Stomach (tissue), 9 donors: ENCODE data around the gene EML4. TPM values are rescaled to one million over a fixed set of nuclear protein-coding genes. Genes with fewer than 3 reads are reported as not detected.
"Not testable (repeated sequence)": the region's sequence is repeated elsewhere in the genome, so short reads cannot be mapped to it uniquely, and the experiment has no call there.

Experiments
- DNase-seq, 2 donors: peaks; one replicate each; pipeline versions ENCODE4 v3.0.0 to v3.0.0-alpha.2; 2013 to 2019
- H3K27ac ChIP-seq, 5 donors: fragments of 200-600 bp in 4 of 5; sonication (generic) in 4 of 5; one replicate each; pipeline ENCODE4 v1.5.1; 2013 to 2019; ENCODE audit warnings: mild to moderate bottlenecking in 1 of 5, moderate library complexity in 1 of 5
- H3K27me3 ChIP-seq, 3 donors: fragments of 200-600 bp; sonication (generic); one replicate each; pipeline ENCODE4 v1.5.1; 2017 to 2019; ENCODE audit warnings: mixed run types in 1 of 3
- H3K36me3 ChIP-seq, 4 donors: fragments of 200-600 bp; sonication (generic); 1 replicate in 3 of 4; 2 replicates in 1 of 4; pipeline ENCODE4 v1.5.1; 2016 to 2019
- H3K4me1 ChIP-seq, 4 donors: fragments of 200-600 bp; sonication (generic); one replicate each; pipeline ENCODE4 v1.5.1; 2016 to 2019
- H3K4me3 ChIP-seq, 4 donors: fragments of 200-600 bp; sonication (generic) in 3 of 4; one replicate each; pipeline ENCODE4 v1.5.1; 2016 to 2019; ENCODE audit warnings: mild to moderate bottlenecking in 1 of 4
- H3K9me3 ChIP-seq, 4 donors: fragments of 200-600 bp; sonication (generic); one replicate each; pipeline ENCODE4 v1.5.1; 2016 to 2019
- CTCF ChIP-seq, 7 experiments: fragments of 450-650 bp in 4 of 7; fragments of 200-600 bp in 3 of 7; sonication (generic) in 3 of 7; IDR thresholded peaks; one replicate each; pipeline ENCODE4 v1.5.1; 2016 to 2019; ENCODE audit warnings: antibody characterized with exemption in 7 of 7, control low read depth in 2 of 7, mild to moderate bottlenecking in 1 of 7
- EP300 ChIP-seq: sonication (generic); formaldehyde crosslinking; IDR thresholded peaks from one replicate; pipeline ENCODE4 v1.6.1; 2017; ENCODE audit warnings: antibody characterized with exemption
- POLR2A ChIP-seq, 4 donors: fragments of 450-650 bp; IDR thresholded peaks; one replicate each; pipeline ENCODE4 v1.6.1; 2016; ENCODE audit warnings: antibody characterized with exemption in 4 of 4, control low read depth in 2 of 4, mild to moderate bottlenecking in 1 of 4, moderate library complexity in 1 of 4
- POLR2AphosphoS5 ChIP-seq, 3 donors: sonication (generic); formaldehyde crosslinking; IDR thresholded peaks; one replicate each; pipeline ENCODE4 v1.6.1; 2016; ENCODE audit warnings: antibody characterized with exemption in 3 of 3
- WGBS, 5 donors: extraction: QIAGEN DNeasy Blood & Tissue Kit in 3 of 5; methylation state at CpG; one replicate each; pipeline versions ENCODE4 v1.1.5 to v1.1.7; 2013 to 2018; 5-methylcytosine and 5-hydroxymethylcytosine counted together
- intact Hi-C: fragments of 100-400 bp; cut with DNase I; formaldehyde crosslinking; loops from one replicate; pipeline ENCODE4 v1.15.1; 2023; ENCODE audit warnings: low total_unique reads
- polyA plus RNA-seq, 3 donors: library from polyadenylated mRNA; stranded (reverse); fragments of 200-250 nt; gene quantifications; one replicate each; pipeline ENCODE4 v1.2.3, GENCODE V29; 2013
- total RNA-seq, 5 donors: library from RNA; depleted of rRNA; stranded (reverse); fragments of >200 nt; gene quantifications; one replicate each; pipeline versions ENCODE4 v1.1.0 to v1.2.3, GENCODE V29; 2014 to 2016
- donor health status: healthy with polysubstance abuse.
- donor health status: Bipolar disorder and iron deficiency.
- donor health status: healthy.

EML4 gene
- total and polyA plus RNA-seq, 8 donors = 10.2 to 292 (median 28.6) TPM

- Histone ChIP-seq H3K9me3 (no peaks in the 10 kb centered on the region), H3K27me3 (no peaks in the 10 kb centered on the region), H3K27ac (no peak overlapping the region), H3K4me3 (no peak overlapping the region), H3K36me3 (no peaks in the 10 kb centered on the region), H3K4me1 (peaks cover 0 to 9% (median 3%) of the 10 kb centered on the region in 4 donors)
- 45 to 81% (median 64%) methylated on average over 3 of the region's 3 CpGs for whole genome bisulfite sequencing, 5 donors
- no peak for DNase-seq
- no peak for TF ChIP-seq POLR2A (IDR thresholded peaks at IDR 0.05)
- TF ChIP-seq POLR2AphosphoS5 (IDR thresholded peaks at IDR 0.05) = no peak
- TF ChIP-seq EP300 = no peak
- no peak for TF ChIP-seq CTCF (IDR thresholded peaks at IDR 0.05)
- intact Hi-C loops = no loop called here
Measured at GRCh38 chr2:42372474-42373200, 203.5 kb downstream of the EML4 start.

GRCh38 chr2:42376758-42377157 lies 207.6 kb downstream of the EML4 start:
- 66 to 78% (median 73%) methylated on average over 7 of the region's 7 CpGs for WGBS, 5 donors
- Histone ChIP-seq H3K9me3 (no peaks in the 10 kb centered on the region), H3K36me3 (no peaks in the 10 kb centered on the region), H3K4me3 (no peak overlapping the region), H3K27me3 (no peaks in the 10 kb centered on the region), H3K4me1 (no peaks in the 10 kb centered on the region), H3K27ac (no peak overlapping the region)
- no peak for DNase-seq
- TF ChIP-seq POLR2A (IDR thresholded peaks at IDR 0.05) (no peak), EP300 (no peak), POLR2AphosphoS5 (IDR thresholded peaks at IDR 0.05) (no peak), CTCF (IDR thresholded peaks at IDR 0.05) (no peak)
- intact Hi-C loops = no loop called here

GRCh38 chr2:42378415-42378814 lies 209.3 kb downstream of the EML4 start:
- Histone ChIP-seq H3K36me3 (no peaks in the 10 kb centered on the region), H3K4me3 (no peak overlapping the region), H3K9me3 (no peaks in the 10 kb centered on the region), H3K27me3 (no peaks in the 10 kb centered on the region), H3K4me1 (no peaks in the 10 kb centered on the region), H3K27ac (no peak overlapping the region)
- TF ChIP-seq CTCF (IDR thresholded peaks at IDR 0.05) (no peak), EP300 (no peak), POLR2AphosphoS5 (IDR thresholded peaks at IDR 0.05) (no peak), POLR2A (IDR thresholded peaks at IDR 0.05) (no peak)
- 93 to 98% (median 96%) methylated on average over 9 of the region's 9 CpGs for WGBS, 5 donors
- intact Hi-C loops = no loop called here
- no peak for DNase-seq

GRCh38 chr2:42380026-42380425 lies 210.9 kb downstream of the EML4 start:
- intact Hi-C loops, H3K4me3 ChIP-seq, H3K9me3 ChIP-seq, H3K27ac ChIP-seq, H3K27me3 ChIP-seq, H3K4me1 ChIP-seq, DNase-seq, H3K36me3 ChIP-seq: not testable (repeated sequence)
- 79 to 90% (median 84%) methylated on average over 7 of the region's 7 CpGs for WGBS, 5 donors

GRCh38 chr2:42382144-42382543 lies 213.0 kb downstream of the EML4 start:
- TF ChIP-seq EP300 (no peak), POLR2A (IDR thresholded peaks at IDR 0.05) (no peak), POLR2AphosphoS5 (IDR thresholded peaks at IDR 0.05) (no peak), CTCF (IDR thresholded peaks at IDR 0.05) (no peak)
- intact Hi-C loops = no loop called here
- Histone ChIP-seq H3K27ac (no peak overlapping the region), H3K9me3 (no peaks in the 10 kb centered on the region), H3K4me1 (no peaks in the 10 kb centered on the region), H3K36me3 (no peaks in the 10 kb centered on the region), H3K4me3 (no peak overlapping the region), H3K27me3 (no peaks in the 10 kb centered on the region)
- DNase-seq = no peak
- 63 to 77% (median 75%) methylated on average over 4 of the region's 4 CpGs for WGBS, 5 donors
